ENCODE data around the gene TRAF3. TPM values are rescaled to one million over a fixed set of nuclear protein-coding genes. Genes with fewer than 3 reads are reported as not detected.

The TRAF3 gene
- total RNA-seq, 1 donor, result 19.5 TPM

DNA sequence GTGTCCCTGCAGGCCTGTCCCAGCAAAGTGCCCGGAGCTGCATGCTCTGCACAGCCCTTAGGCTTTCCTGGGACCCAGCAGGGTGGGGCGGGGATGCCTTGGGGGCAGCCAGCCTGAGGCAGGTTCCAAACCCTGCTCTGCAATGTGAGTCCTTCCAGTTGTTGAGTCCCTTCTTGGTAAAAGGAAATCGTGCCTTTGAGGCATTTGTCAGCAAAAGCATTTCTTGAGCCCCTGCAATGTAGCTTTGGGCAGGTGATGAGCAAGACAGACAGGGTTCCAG, 38.1 kb upstream of the TRAF3 start:
- no peaks in the 10 kb centered on the region for H3K4me1 ChIP-seq (ENCODE audit: insufficient read depth, low read length)
- no peaks in the 10 kb centered on the region for H3K79me2 ChIP-seq (ENCODE audit: insufficient read depth, low read length)
- H2AFZ ChIP-seq (ENCODE audit: low read length), result no peak overlapping the region
- no peak for DNase-seq (ENCODE audit: insufficient read length, low spot score, missing footprints)
- TF ChIP-seq, protein P1, sequence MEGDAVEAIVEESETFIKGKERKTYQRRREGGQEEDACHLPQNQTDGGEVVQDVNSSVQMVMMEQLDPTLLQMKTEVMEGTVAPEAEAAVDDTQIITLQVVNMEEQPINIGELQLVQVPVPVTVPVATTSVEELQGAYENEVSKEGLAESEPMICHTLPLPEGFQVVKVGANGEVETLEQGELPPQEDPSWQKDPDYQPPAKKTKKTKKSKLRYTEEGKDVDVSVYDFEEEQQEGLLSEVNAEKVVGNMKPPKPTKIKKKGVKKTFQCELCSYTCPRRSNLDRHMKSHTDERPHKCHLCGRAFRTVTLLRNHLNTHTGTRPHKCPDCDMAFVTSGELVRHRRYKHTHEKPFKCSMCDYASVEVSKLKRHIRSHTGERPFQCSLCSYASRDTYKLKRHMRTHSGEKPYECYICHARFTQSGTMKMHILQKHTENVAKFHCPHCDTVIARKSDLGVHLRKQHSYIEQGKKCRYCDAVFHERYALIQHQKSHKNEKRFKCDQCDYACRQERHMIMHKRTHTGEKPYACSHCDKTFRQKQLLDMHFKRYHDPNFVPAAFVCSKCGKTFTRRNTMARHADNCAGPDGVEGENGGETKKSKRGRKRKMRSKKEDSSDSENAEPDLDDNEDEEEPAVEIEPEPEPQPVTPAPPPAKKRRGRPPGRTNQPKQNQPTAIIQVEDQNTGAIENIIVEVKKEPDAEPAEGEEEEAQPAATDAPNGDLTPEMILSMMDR (IDR thresholded peaks at IDR 0.05; ENCODE audit: extremely low read depth, low read depth, low read length), result no peak
- no peaks in the 10 kb centered on the region for H3K9me3 ChIP-seq (ENCODE audit: low read depth, low read length)
- no peak overlapping the region for H3K4me3 ChIP-seq (ENCODE audit: insufficient read depth, low read length)
- H3K36me3 ChIP-seq (ENCODE audit: insufficient read depth, low read length), result no peaks in the 10 kb centered on the region
- no peak overlapping the region for H3K27ac ChIP-seq (ENCODE audit: low read depth, low read length)
- no peak overlapping the region for H3K4me2 ChIP-seq (ENCODE audit: insufficient read depth, low read length)
- no peaks in the 10 kb centered on the region for H4K20me1 ChIP-seq (ENCODE audit: insufficient read depth, low read length)
- H3K27me3 ChIP-seq (ENCODE audit: insufficient read depth, low read length), result no peaks in the 10 kb centered on the region

DNA sequence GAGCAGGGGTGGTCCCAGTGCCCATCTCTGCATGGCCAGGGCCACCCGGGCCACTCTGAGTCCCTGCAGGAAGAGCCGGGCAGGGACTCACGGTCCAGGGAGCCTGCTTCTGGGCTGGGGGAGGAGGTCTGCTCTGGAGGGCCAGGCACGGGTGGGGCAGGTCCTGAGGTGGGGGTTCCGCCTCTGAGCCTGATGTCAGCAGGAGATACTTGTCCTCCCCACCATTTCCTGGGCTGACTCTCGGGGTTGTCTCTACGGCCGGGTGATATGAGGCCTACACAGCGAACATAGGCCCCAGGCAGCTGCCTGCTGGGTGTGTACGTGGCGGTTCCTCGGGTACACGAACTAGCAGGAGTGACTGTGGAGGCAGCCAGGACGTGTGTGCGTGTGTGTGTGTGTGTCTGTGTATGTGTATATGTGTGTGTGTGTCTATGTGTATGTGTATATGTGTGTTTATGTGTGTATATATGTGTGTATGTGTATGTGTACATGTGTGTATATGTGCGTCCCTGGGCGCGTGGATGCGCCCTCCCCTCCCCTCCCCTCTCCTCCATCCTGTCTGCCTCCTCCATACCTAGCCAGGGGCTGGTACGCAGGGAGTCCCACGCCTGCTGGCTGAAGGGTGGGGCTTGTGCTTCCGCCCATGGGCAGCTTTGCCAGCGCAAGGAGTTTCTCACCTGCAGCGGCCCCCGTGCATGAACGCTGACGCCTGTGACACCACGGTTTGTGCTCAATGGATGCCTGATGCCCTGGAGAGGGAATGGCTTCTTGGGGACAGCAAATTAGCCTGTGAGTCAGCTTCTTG, 30.4 kb upstream of the TRAF3 start:
- H2AFZ ChIP-seq (ENCODE audit: low read length), result no peak overlapping the region
- H3K27me3 ChIP-seq (ENCODE audit: insufficient read depth, low read length), result no peaks in the 10 kb centered on the region
- DNase-seq (ENCODE audit: insufficient read length, low spot score, missing footprints), result peak; percentile 45
- no peaks in the 10 kb centered on the region for H3K9me3 ChIP-seq (ENCODE audit: low read depth, low read length)
- no peaks in the 10 kb centered on the region for H3K79me2 ChIP-seq (ENCODE audit: insufficient read depth, low read length)
- TF ChIP-seq, protein P1 (IDR thresholded peaks at IDR 0.05; ENCODE audit: extremely low read depth, low read depth, low read length), result no peak
- H3K27ac ChIP-seq (ENCODE audit: low read depth, low read length), result no peak overlapping the region
- H3K4me2 ChIP-seq (ENCODE audit: insufficient read depth, low read length), result no peak overlapping the region
- H3K4me3 ChIP-seq (ENCODE audit: insufficient read depth, low read length), result no peak overlapping the region
- no peaks in the 10 kb centered on the region for H3K4me1 ChIP-seq (ENCODE audit: insufficient read depth, low read length)
- H3K36me3 ChIP-seq (ENCODE audit: insufficient read depth, low read length), result no peaks in the 10 kb centered on the region
- H4K20me1 ChIP-seq (ENCODE audit: insufficient read depth, low read length), result no peaks in the 10 kb centered on the region

DNA sequence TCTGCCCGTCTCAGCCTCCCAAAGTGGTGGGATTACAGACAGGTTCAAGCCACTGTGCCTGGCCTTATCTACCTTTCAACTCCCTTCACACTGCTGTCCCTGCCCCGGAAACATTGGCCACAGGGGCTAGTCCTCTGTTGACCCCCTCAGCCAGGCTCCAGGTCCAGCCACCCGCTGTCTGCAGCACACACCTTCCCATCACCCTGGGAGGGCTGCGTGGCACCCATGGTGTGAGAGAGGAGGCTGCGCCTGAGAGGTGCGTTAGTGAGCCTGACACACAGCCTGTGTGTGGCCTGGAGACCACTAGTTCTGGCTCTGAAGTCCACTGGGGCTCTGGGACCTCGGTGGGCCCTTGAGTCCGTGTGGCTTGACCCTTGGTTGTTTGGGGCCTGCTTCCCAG, 28.4 kb upstream of the TRAF3 start:
- Histone ChIP-seq H3K79me2 (ENCODE audit: insufficient read depth, low read length) (no peaks in the 10 kb centered on the region), H3K4me3 (ENCODE audit: insufficient read depth, low read length) (no peak overlapping the region), H3K27ac (ENCODE audit: low read depth, low read length) (no peak overlapping the region), H3K4me1 (ENCODE audit: insufficient read depth, low read length) (no peaks in the 10 kb centered on the region), H3K9me3 (ENCODE audit: low read depth, low read length) (no peaks in the 10 kb centered on the region), H3K27me3 (ENCODE audit: insufficient read depth, low read length) (no peaks in the 10 kb centered on the region), H2AFZ (ENCODE audit: low read length) (no peak overlapping the region), H4K20me1 (ENCODE audit: insufficient read depth, low read length) (no peaks in the 10 kb centered on the region), H3K36me3 (ENCODE audit: insufficient read depth, low read length) (no peaks in the 10 kb centered on the region), H3K4me2 (ENCODE audit: insufficient read depth, low read length) (no peak overlapping the region)
- DNase-seq (ENCODE audit: insufficient read length, low spot score, missing footprints), result no peak
- TF ChIP-seq, protein P1 (IDR thresholded peaks at IDR 0.05; ENCODE audit: extremely low read depth, low read depth, low read length), result no peak

DNA sequence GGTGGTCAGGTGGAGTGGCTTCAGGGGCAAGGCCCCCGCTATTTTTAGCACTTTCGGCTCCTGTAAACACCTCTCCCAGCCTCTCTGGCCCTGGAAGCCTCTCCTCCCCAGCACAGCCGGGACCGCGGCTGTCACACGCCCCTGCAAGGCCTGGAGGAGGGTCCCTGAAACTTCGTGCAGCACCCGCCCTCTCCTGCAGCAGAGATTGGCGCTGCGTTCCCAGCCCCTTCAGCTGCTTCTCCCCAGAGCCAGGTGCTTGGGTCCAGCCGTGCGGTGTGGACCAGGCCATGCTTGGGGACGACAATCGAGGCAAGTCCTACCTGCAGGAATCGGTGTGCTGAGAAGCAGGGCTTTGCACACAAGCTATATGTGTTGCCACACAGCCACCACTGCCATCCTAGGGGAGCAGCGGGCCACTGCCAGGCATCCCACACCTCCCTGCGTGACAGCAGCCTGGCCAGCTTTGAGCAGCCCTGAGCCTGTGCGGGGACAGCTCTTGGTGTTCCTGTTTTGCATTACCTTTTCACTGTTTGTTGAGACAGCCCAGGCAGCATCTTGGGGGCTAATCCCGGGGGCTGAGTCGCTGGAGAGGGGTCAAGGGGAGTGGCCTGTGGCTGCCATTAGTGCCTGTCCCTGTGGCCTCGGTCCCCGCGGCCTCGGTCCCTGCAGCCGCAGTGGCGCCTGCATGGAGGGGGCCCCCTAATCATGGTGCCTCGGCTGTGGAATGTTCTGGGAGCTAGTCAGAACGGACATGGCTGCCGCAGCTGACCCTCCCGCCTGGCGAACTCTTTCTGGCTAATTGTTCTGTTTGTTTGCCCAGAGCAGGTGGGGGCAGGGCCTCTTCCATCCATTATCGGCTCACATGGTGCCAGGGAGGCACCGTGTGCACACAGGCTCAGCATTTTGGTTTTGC, 27.6 kb upstream of the TRAF3 start:
- H3K4me2 ChIP-seq (ENCODE audit: insufficient read depth, low read length), result no peak overlapping the region
- no peaks in the 10 kb centered on the region for H3K36me3 ChIP-seq (ENCODE audit: insufficient read depth, low read length)
- H3K79me2 ChIP-seq (ENCODE audit: insufficient read depth, low read length), result no peaks in the 10 kb centered on the region
- H3K4me3 ChIP-seq (ENCODE audit: insufficient read depth, low read length), result no peak overlapping the region
- no peaks in the 10 kb centered on the region for H4K20me1 ChIP-seq (ENCODE audit: insufficient read depth, low read length)
- no peaks in the 10 kb centered on the region for H3K27me3 ChIP-seq (ENCODE audit: insufficient read depth, low read length)
- TF ChIP-seq, protein P1 (IDR thresholded peaks at IDR 0.05; ENCODE audit: extremely low read depth, low read depth, low read length), result no peak
- no peaks in the 10 kb centered on the region for H3K9me3 ChIP-seq (ENCODE audit: low read depth, low read length)
- DNase-seq (ENCODE audit: insufficient read length, low spot score, missing footprints), result peak; percentile 47
- H3K27ac ChIP-seq (ENCODE audit: low read depth, low read length), result no peak overlapping the region
- no peaks in the 10 kb centered on the region for H3K4me1 ChIP-seq (ENCODE audit: insufficient read depth, low read length)
- no peak overlapping the region for H2AFZ ChIP-seq (ENCODE audit: low read length)
